Thyroid gland (tissue), 4 donors: ENCODE data around the gene CXCR1.

Source experiments
- POLR2A ChIP-seq, 2 donors: fragments of 450-650 bp; IDR thresholded peaks; one replicate each; pipeline ENCODE4 v1.6.1; 2017; ENCODE audit warnings: antibody characterized with exemption in 2 of 2, mild to moderate bottlenecking in 2 of 2, moderate library complexity in 1 of 2
- TF ChIP-seq, protein P1 (sequence below), 6 experiments: fragments of 200-600 bp in 3 of 6; fragments of 450-650 bp in 3 of 6; sonication (generic) in 3 of 6; IDR thresholded peaks; one replicate each; pipeline ENCODE4 v1.5.1; 2016 to 2019; ENCODE audit warnings: antibody characterized with exemption in 6 of 6, mild to moderate bottlenecking in 2 of 6, inconsistent platforms in 1 of 6, moderate library complexity in 1 of 6

DNA sequence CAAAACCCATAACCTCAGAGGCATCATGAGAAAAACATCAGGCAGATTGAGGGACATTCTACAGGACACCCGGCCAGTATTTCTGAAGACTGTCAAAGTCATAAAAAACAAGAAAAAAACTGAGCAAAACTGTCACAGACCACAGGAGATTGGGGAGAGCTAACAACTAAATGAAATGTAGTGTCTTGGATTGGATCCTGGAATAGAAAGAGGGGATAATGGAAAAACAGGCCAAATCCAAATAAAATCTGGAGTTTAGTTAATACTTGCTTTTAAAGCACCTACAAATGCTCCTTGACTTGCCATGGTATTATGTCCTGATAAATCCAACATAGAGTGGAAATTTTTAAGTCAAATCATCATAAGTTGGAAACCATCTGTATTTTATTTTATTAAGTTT is 17.6 kb upstream of the CXCR1 start:
- TF ChIP-seq, protein P1, sequence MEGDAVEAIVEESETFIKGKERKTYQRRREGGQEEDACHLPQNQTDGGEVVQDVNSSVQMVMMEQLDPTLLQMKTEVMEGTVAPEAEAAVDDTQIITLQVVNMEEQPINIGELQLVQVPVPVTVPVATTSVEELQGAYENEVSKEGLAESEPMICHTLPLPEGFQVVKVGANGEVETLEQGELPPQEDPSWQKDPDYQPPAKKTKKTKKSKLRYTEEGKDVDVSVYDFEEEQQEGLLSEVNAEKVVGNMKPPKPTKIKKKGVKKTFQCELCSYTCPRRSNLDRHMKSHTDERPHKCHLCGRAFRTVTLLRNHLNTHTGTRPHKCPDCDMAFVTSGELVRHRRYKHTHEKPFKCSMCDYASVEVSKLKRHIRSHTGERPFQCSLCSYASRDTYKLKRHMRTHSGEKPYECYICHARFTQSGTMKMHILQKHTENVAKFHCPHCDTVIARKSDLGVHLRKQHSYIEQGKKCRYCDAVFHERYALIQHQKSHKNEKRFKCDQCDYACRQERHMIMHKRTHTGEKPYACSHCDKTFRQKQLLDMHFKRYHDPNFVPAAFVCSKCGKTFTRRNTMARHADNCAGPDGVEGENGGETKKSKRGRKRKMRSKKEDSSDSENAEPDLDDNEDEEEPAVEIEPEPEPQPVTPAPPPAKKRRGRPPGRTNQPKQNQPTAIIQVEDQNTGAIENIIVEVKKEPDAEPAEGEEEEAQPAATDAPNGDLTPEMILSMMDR (IDR thresholded peaks at IDR 0.05) = no peak
- TF ChIP-seq POLR2A (IDR thresholded peaks at IDR 0.05) = no peak
